ENCODE results near the gene STK10. TPM values are rescaled to one million over a fixed set of nuclear protein-coding genes. Genes with fewer than 3 reads are reported as not detected.

The STK10 gene
- total RNA-seq, 2 donors from 2014 or later, result 140 to 158 TPM

DNA sequence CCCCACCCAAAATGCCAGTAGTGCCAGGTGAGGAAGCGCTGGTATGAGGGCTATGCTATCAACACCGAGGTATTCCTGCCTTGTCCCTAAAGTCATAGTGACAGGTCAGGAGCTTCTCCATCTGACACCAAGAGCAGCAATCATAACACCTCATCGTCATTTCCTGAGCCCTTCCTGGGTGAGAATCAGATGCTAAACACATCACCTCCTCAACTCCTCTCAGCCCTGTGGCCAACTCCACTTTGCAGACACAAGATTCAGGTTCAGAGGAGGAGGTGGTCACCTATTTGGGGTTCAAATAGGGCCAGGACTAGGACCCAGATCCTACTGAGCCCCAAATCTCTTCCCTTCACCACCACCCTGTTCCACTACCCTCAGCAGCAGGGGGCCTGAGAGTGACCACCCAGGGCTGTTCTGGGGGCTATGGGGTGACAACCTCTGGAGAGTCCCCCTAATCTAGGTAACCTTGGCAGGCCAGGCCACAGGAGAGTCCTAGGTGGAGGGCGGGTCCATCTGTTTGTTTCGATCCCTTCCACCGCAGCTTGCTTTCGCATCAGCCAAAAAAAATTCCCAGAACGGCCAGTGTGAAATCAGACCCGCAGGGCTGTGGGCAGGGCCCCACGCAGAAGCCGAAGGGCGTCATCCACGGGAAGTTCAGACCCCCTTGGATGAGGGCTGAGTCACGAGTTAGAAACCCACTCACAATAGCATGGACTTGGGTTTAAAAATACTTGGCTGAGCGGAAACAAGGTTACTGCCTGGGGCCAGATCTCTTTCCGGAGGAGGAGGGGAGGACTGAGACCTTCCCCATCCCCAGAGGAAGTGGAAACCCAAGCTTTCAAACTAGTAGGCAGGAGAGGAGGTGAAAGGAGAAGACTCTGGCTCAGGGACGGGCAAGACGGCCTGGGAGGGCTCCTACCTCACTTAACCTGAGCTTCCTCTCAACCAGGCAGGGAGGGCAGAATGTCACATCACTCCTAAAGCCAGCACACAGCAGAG, 8.7 kb downstream of the STK10 start:
- peaks cover 89% of the 10 kb centered on the region for H3K36me3 Mint-ChIP-seq (ENCODE audit: low read depth)

DNA sequence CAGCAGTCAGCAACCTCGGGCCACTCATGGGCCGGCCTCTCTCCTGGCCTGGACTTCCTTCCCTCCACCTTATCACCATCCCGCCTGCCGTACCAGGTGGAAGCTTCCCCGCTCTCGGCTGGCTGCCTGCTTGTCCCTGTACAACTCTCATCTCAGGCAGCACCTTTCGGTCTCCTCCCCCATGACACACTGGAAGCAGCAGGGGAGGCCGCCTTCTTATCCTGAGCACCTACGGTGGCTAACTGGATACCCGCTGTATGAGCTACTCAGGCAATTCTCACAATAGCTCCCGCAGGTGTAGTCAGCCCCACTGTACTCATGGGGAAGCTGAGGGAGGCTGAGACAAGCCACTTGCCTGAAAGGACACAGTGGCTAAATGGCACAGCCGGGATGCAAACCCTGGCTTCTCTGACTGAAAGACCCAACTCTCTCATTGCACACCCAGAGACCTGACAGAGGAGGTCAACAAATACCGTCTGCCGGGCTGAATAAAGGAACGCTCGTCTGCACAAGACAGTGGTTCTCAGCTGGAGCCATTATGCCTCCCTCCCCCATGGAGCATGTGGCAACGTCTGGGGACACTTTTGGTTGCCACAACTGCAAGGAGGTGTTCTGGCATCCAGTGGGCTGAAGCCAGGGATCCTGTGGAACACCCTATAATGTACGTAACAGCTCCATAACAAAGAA, 9.6 kb downstream of the STK10 start:
- peak; percentile 20 for ATAC-seq (replicated peaks)
- Mint-ChIP-seq H3K36me3 (ENCODE audit: low read depth) (peaks cover 89% of the 10 kb centered on the region), H3K27ac (peak overlapping the region; percentile 98), H3K9me3 (no peaks in the 10 kb centered on the region), H3K4me3 (peak overlapping the region; percentile 97), H3K27me3 (no peaks in the 10 kb centered on the region), H3K4me1 (peaks cover 57% of the 10 kb centered on the region)

More for the DNA sequence above, 8.7 kb downstream of the STK10 start:
- H3K9me3 Mint-ChIP-seq, result no peaks in the 10 kb centered on the region
- peaks cover 55% of the 10 kb centered on the region for H3K4me1 Mint-ChIP-seq
- no peaks in the 10 kb centered on the region for H3K27me3 Mint-ChIP-seq
- H3K4me3 Mint-ChIP-seq, result peak overlapping the region; percentile 97
- peak overlapping the region; percentile 98 for H3K27ac Mint-ChIP-seq
- peak; percentile 57 for ATAC-seq (replicated peaks)

DNA sequence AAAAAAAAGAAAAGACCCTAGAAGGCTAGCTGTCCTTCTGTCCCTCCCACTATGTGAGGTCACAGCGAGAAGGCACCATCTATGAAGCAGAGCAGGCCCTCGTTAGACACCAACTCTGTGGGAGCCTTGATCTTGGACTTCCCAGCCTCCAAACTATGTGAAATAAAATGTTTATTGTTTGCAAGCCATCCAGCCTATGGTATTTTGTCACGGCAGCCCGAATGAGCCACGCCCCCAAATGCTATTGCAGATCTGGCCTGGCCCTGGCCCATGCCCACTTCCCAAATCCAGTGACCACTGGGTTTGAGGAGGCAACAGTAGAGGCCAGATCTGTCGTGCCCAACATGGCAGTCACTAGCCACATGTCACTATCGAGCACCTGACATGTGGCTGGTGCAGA, 10.8 kb downstream of the STK10 start:
- H3K27me3 Mint-ChIP-seq, result no peaks in the 10 kb centered on the region
- H3K27ac Mint-ChIP-seq, result peak overlapping the region; percentile 98
- H3K9me3 Mint-ChIP-seq, result no peaks in the 10 kb centered on the region
- peaks cover 87% of the 10 kb centered on the region for H3K36me3 Mint-ChIP-seq (ENCODE audit: low read depth)
- peaks cover 59% of the 10 kb centered on the region for H3K4me1 Mint-ChIP-seq
- no peak for ATAC-seq (replicated peaks)
- H3K4me3 Mint-ChIP-seq, result peak overlapping the region; percentile 97

DNA sequence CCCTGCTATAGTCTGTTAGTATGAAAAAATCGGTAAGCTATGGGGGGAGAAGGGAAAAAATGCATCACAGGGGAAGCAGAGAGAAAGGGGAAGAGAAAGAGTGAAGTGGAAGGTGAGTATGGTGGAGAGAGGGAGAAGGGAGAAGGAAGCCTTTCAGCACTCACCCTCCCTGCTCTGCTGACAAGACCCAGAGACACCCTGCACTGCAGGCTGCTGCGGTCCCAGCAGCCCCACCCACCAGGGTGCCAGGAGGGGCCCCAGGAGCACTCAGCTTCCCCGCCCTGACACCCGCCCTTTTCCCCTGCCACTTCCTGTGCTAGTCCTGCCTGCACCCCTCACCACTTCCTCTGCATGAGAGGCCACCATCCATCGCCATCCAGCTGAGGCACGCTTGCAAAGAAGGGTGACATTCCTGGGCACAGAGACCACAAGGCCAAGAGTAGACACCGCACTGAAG, 12.7 kb downstream of the STK10 start:
- peaks cover 59% of the 10 kb centered on the region for H3K4me1 Mint-ChIP-seq
- peak; percentile 61 for ATAC-seq (replicated peaks)
- H3K27me3 Mint-ChIP-seq, result no peaks in the 10 kb centered on the region
- H3K4me3 Mint-ChIP-seq, result peak overlapping the region; percentile 97
- H3K36me3 Mint-ChIP-seq (ENCODE audit: low read depth), result peaks cover 88% of the 10 kb centered on the region
- H3K9me3 Mint-ChIP-seq, result peaks cover 1% of the 10 kb centered on the region
- H3K27ac Mint-ChIP-seq, result peak overlapping the region; percentile 98

DNA sequence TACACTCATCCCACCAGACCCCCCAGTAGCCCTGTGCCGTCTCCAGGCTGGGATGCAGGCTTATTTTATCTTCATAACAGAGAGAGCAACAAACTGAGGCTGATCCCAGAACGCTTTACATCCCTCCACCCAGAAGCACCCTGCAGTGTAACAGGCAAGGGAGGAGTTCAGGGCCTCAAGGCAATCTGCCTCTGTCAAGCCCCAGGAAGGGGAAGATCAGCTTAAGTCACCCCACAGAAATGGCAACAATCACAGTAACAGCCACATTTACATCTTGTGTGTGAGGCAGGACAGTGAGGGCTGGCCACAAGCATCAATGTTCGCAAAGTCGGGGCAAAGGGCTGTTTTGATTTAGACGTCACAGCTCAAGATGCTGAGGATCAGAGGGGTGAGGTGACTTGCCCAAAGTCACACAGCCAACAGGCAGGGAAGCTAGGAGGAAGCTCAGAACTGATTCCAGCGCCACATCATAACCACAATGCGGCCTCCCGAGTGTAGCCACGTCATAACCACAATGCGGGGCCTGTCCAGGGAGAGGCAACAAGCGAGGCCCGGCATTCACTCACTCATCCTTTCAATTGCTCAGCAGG, 14.4 kb downstream of the STK10 start:
- H3K27me3 Mint-ChIP-seq, result no peaks in the 10 kb centered on the region
- peak overlapping the region; percentile 97 for H3K4me3 Mint-ChIP-seq
- peaks cover 64% of the 10 kb centered on the region for H3K4me1 Mint-ChIP-seq
- peaks cover 4% of the 10 kb centered on the region for H3K9me3 Mint-ChIP-seq
- H3K27ac Mint-ChIP-seq, result peak overlapping the region; percentile 98
- ATAC-seq (replicated peaks), result peak; percentile 62
- peaks cover 94% of the 10 kb centered on the region for H3K36me3 Mint-ChIP-seq (ENCODE audit: low read depth)

DNA sequence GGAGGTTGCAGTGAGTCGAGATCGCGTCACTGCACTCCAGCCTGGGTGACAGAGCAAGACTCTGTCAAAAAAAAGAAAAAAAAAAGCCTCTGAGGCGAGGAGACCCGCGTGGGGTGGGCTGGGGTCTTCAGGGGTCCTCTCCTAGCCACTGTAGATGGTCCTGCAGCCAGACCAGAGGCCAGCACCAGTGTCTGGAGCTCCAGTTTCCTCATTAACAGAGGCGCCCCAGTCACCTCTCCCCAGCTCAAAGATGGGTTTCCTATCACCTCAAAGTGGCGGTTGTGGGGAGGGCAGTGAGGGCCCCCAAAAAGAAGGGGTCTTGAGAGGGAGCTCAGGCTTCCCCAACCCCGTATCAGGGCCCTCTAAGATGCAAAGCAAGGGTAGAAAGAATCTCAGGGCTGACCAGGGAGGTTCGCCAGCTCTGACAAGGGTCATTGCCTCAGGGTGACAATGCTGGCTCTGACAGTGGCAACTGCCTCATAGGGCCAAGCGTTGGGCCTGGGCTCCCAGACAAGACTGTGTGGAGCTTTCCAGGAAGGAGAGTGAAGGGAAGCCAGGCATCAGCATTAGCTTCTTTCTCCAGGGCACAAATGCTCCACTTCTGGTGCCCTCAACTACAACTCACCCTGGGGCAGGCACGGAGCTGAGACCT, 15.0 kb downstream of the STK10 start:
- H3K9me3 Mint-ChIP-seq, result peaks cover 4% of the 10 kb centered on the region
- ATAC-seq (replicated peaks), result no peak
- no peaks in the 10 kb centered on the region for H3K27me3 Mint-ChIP-seq
- H3K4me3 Mint-ChIP-seq, result peak overlapping the region; percentile 97
- H3K4me1 Mint-ChIP-seq, result peaks cover 61% of the 10 kb centered on the region
- peak overlapping the region; percentile 98 for H3K27ac Mint-ChIP-seq
- H3K36me3 Mint-ChIP-seq (ENCODE audit: low read depth), result peaks cover 90% of the 10 kb centered on the region

DNA sequence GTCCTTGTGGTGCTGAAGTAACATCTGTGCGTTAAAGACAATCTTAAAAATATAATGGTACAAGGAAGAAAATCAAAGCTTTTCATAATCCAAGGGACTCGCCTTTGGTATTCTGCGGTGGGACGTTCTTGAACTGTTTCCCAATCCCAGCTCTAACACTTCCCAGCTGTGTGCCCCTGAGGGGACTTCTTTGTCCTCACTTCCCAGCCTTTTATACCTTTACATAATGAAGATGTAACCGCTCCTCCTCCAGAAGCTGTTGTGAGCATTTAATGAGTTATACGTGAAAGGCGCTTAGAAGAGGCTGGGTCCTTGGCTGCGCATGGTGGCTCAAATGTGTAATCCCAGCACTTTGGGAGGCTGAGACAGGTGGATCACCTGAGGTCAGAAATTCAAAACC, 16.9 kb downstream of the STK10 start:
- Mint-ChIP-seq H3K27me3 (no peaks in the 10 kb centered on the region), H3K36me3 (ENCODE audit: low read depth) (peaks cover 90% of the 10 kb centered on the region), H3K4me3 (peak overlapping the region; percentile 97), H3K9me3 (peaks cover 4% of the 10 kb centered on the region), H3K27ac (peak overlapping the region; percentile 98), H3K4me1 (peaks cover 59% of the 10 kb centered on the region)
- no peak for ATAC-seq (replicated peaks)

DNA sequence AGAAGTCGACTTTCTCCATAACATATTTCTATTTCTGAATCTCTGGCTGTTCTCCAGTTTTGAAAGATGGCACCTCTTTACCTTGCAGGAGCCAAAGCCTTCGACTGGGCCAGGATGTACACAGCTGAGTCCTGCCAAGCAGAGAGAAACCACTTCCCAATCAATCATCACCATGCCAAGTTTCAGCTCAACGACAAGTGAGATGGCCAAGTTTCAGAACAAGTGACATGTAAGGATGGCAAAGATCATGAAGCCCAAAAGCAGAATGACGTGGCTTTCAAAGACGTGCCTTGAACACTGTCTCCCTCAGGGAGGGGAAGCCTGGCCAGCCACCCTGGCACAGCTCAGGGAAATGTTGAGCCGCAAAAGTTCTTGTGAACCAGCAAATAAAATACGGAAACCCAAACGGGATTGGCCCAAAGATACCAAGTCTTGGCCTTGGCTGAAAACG, 17.7 kb downstream of the STK10 start:
- Mint-ChIP-seq H3K27me3 (no peaks in the 10 kb centered on the region), H3K36me3 (ENCODE audit: low read depth) (peaks cover 85% of the 10 kb centered on the region), H3K9me3 (peaks cover 4% of the 10 kb centered on the region), H3K4me1 (peaks cover 56% of the 10 kb centered on the region), H3K4me3 (peak overlapping the region; percentile 97), H3K27ac (peak overlapping the region; percentile 98)
- ATAC-seq (replicated peaks), result peak; percentile 47

DNA sequence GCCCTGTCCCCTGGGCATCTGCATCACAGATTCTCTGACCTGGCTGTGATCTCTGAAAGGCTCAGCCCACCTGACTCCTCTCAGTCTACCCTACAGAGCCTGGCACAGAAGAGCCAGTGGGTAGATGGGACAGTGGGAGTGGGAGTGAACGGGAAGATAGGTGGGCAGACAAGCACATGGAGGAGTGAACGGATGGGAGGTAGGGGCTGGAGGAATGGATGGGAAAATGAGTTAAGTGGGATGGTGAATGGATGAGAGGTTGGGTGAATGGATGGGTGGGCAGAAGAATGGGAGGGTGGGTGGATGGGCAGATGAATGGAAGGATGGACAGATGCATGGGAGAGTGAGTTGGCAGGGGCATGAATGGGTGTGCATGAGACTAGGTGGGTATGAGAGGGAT, 18.8 kb downstream of the STK10 start:
- Mint-ChIP-seq H3K36me3 (ENCODE audit: low read depth) (peaks cover 74% of the 10 kb centered on the region), H3K4me3 (peak overlapping the region; percentile 97), H3K9me3 (peaks cover 4% of the 10 kb centered on the region), H3K27ac (peak overlapping the region; percentile 98), H3K4me1 (peaks cover 48% of the 10 kb centered on the region), H3K27me3 (no peaks in the 10 kb centered on the region)
- no peak for ATAC-seq (replicated peaks)

DNA sequence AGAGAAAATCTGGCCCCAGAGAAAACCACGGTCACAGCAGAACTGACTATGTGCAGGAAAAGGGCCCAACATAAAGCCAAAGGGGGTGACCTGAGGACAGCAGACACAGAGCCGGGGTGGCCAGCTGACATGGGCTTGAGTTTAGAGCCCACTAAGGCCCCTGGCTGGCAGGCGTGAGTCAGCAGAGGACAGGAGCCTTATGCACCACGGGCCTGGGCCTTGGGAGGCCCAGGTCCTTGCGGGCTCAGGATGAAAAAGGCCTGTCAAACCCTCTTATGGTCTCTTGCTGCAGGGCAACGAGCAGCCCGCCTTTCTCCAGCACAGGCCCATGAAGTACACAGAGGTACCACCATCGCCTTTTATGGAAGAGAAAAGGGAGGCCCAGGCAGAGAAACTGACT, 19.7 kb downstream of the STK10 start:
- peak overlapping the region; percentile 4 for H3K4me3 Mint-ChIP-seq
- H3K36me3 Mint-ChIP-seq (ENCODE audit: low read depth), result peaks cover 65% of the 10 kb centered on the region
- peaks cover 4% of the 10 kb centered on the region for H3K9me3 Mint-ChIP-seq
- no peaks in the 10 kb centered on the region for H3K27me3 Mint-ChIP-seq
- peak overlapping the region; percentile 98 for H3K27ac Mint-ChIP-seq
- no peak for ATAC-seq (replicated peaks)
- H3K4me1 Mint-ChIP-seq, result peaks cover 47% of the 10 kb centered on the region

DNA sequence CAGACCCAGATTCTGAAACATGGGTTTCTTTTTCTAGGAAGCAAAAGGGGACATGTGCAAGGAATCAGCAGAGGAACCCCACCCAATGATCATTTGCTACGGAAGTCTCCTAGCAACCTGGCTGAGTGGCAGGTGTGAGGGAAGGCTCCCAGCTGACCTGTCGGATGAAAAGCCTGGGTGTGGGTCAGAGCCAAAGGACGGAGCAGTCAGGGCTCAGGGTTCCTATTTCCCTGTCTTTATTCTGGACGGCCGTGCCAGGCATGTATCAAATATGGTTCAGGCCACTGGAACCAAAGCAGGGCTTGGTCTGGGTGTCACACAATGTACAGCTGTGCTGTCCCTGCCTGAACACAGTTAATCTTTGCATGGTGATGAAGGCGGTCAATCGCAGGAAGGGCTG, 20.1 kb downstream of the STK10 start:
- Mint-ChIP-seq H3K27ac (peak overlapping the region; percentile 98), H3K27me3 (no peaks in the 10 kb centered on the region), H3K9me3 (peaks cover 4% of the 10 kb centered on the region), H3K4me1 (peaks cover 48% of the 10 kb centered on the region), H3K4me3 (peak overlapping the region; percentile 4), H3K36me3 (ENCODE audit: low read depth) (peaks cover 61% of the 10 kb centered on the region)
- no peak for ATAC-seq (replicated peaks)

DNA sequence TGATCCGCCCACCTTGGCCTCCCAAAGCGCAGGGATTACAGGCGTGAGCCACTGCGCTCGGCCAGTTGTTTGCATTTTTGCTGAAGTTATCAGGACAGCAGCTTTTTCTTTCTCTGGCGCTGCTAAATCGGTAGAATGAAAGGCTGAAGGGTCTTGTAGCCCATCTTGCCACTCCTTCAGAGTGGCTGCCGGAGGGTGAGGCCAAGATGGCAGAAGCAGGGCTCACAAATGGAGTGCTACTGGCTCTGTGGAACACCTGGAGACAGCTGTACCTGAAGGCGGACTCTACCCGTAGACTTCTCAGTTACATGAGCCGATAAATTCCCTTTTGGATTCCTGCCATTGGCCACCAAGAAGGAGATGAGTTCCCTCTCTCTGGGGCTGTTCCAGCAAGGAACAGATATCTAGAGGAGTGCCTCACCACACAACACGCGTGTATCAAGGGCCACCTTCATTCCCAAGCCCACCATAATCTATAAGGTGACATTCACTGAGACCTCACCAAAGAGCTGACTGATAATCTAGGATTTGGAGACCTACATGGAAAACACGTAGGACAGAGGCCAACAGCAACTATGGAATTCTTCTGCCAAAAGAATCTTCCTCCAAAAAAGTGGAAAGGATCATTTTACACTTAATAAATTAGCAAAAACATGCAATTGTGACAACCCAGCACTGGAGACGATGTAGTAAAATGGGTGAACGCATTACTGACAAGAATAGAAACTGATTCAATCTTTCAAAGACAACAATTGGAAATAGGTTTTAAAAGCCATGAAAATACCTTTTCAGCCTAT, 21.8 kb downstream of the STK10 start:
- Mint-ChIP-seq H3K27me3 (no peaks in the 10 kb centered on the region), H3K9me3 (peaks cover 4% of the 10 kb centered on the region), H3K4me3 (peak overlapping the region; percentile 4), H3K27ac (peak overlapping the region; percentile 98), H3K4me1 (peaks cover 47% of the 10 kb centered on the region), H3K36me3 (ENCODE audit: low read depth) (peaks cover 63% of the 10 kb centered on the region)
- ATAC-seq (replicated peaks), result no peak

DNA sequence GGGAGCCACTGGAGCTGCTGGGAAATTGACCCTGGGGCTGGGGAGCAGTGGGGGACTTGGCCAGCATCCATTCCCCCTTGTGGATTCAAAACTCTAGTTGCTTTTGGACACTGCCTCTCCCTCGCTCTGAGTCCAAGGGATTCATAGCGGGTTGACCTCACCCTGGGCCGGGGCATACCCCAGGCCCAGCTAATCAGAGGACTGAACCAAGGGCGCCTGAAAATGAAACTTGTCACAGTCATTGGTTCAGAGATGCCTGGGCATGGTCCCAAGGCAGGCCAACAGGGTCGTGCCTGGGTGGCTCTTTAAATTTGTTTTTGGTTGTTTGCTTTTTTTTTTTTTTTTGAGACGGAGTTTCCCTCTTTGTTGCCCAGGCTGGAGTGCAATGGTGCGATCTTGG, 22.6 kb downstream of the STK10 start:
- Mint-ChIP-seq H3K27ac (peak overlapping the region; percentile 76), H3K27me3 (no peaks in the 10 kb centered on the region), H3K9me3 (peaks cover 4% of the 10 kb centered on the region), H3K36me3 (ENCODE audit: low read depth) (peaks cover 61% of the 10 kb centered on the region), H3K4me1 (peaks cover 48% of the 10 kb centered on the region), H3K4me3 (peak overlapping the region; percentile 13)
- ATAC-seq (replicated peaks), result peak; percentile 49
